Tibial nerve (tissue), 3 donors: ENCODE data around the gene ZRANB1.

Source experiments
- POLR2A ChIP-seq, 2 donors: fragments of 450-650 bp; IDR thresholded peaks; one replicate each; pipeline ENCODE4 v1.6.1; 2017; ENCODE audit warnings: antibody characterized with exemption in 2 of 2, mild to moderate bottlenecking in 2 of 2, moderate library complexity in 2 of 2
- TF ChIP-seq, protein P1 (sequence below), 5 experiments: fragments of 200-600 bp in 3 of 5; fragments of 450-650 bp in 2 of 5; sonication (generic) in 3 of 5; IDR thresholded peaks; one replicate each; pipeline ENCODE4 v1.5.1; 2016 to 2019; ENCODE audit warnings: antibody characterized with exemption in 5 of 5, mild to moderate bottlenecking in 3 of 5, moderate library complexity in 2 of 5

DNA sequence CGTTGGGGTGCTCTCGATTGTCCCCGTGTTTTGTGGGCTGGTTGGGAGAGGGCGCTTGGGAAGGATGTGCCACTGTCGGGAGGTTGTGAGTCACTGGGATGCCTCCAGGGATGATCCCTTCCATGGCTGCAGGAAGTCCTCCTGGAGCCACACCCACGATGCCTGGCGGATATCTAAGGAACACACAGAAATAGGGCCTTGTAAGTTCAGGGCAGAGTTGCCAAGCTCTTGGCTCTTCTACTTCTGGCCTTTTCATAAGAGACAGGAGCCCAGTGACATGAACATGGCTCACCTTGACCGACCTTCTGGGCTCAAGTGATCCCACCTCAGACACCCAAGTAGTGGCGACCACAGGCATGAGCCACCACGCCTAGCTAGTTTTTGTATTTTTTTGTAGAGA, 47.6 kb downstream of the ZRANB1 start:
- no peak for TF ChIP-seq POLR2A (IDR thresholded peaks at IDR 0.05)
- TF ChIP-seq, protein P1, sequence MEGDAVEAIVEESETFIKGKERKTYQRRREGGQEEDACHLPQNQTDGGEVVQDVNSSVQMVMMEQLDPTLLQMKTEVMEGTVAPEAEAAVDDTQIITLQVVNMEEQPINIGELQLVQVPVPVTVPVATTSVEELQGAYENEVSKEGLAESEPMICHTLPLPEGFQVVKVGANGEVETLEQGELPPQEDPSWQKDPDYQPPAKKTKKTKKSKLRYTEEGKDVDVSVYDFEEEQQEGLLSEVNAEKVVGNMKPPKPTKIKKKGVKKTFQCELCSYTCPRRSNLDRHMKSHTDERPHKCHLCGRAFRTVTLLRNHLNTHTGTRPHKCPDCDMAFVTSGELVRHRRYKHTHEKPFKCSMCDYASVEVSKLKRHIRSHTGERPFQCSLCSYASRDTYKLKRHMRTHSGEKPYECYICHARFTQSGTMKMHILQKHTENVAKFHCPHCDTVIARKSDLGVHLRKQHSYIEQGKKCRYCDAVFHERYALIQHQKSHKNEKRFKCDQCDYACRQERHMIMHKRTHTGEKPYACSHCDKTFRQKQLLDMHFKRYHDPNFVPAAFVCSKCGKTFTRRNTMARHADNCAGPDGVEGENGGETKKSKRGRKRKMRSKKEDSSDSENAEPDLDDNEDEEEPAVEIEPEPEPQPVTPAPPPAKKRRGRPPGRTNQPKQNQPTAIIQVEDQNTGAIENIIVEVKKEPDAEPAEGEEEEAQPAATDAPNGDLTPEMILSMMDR (IDR thresholded peaks at IDR 0.05): no peak
